GM19455 (cell line): ENCODE measurements around the gene AARS2.

Experiments used
- ATAC-seq: cut with Tn5 transposase; IDR thresholded peaks from one replicate; pipeline ENCODE4 v1.9.1; 2021; ENCODE audit not compliant: unreplicated experiment

The AARS2 gene

DNA sequence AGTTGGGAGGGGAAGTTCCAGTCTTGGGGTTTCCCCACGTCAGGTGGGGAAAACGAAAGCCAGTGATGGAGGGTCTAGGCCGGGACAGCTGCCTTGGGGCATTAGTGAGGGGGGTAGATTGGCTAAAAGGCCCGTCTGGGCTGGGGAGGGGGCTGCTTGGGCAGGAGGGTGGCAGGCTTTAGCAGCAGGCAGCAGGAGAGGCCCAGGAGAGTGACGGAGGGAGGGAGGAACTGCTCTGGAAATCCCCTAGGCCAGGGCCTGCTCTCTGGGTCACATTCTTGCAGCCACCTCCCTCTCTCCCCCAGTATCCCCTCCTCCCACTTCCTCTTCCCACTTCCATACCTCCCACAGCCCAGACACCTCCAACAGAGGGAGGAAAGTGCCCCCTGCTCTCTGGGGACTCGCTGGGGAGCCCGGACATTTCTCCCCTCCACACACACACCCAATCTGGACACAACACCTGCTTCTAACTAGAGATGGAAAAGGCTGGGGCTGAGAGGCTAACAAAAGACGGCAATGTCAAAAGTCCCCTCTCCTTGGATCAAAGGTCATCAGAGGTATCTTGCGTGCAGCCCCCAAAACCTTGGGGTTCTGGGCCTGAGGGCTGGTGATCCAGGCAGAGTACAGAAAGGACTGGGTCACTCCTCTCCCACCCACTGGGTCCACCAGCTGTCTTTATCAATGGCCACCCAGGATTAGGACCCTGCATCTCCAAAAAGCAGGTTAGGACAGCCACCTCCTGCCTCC lies 49.6 kb downstream of the AARS2 start:
- no peak for ATAC-seq

DNA sequence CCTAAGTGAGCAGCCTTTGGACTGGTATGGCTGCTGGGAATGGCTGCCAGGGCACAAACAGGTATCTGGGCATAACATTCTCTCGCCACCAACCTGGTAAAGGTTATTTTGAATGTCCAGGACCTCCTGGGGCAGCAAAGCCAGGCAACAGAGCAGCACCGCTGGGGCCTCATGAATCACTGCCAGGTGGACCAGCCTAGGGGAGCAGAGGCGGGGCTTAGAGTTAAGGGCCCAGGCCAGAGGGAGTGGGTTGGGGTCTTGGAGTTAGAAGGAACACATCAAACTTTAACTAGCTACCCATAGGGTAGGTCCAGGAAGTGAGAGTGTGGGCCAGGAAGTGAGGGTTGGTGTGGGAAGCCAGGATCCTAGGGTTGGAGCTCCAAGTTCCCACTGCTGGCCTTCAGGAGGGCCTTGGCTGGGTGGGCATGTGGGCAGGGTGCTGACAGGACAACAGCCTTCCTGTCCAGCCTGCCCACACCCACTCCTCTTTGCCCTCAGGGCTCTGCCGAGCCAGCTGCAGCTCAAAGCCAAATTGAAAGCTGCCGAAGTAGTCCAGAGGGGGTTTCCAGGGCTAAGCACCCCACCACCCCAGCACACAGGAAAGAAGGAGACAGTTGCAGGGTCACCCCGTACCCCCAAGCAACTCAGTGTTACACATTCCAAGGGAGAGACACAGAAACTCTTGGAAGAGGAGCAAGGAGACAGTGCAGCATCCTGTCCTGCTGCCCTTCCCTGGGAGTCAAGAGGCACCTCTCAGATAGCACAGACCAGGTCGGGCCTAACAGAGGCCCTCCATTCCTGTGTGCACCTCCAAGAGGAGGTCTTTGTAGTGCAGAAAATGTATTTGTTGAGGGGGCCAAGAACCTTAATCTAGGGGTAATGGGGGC lies 50.4 kb downstream of the AARS2 start:
- ATAC-seq = no peak

DNA sequence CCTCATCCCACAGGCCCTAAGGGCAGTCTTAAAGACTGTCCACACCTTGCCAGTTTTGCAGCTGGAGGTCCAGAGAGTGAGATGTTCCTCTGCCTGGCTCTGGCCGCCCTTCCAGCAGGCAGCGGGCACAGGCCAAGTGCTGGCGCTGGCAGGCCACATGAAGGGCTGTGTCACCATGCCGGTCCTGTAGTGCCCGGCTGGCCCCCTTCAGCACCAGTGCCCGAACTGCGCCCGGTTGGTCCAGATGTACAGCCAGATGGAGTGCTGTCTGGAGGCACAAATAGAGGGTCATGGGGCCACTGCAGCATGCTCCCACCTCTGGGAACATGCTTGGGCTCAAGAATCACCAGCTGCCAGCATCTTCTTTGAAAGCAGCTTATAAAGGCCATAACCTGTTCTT lies 51.6 kb downstream of the AARS2 start:
- ATAC-seq = no peak

DNA sequence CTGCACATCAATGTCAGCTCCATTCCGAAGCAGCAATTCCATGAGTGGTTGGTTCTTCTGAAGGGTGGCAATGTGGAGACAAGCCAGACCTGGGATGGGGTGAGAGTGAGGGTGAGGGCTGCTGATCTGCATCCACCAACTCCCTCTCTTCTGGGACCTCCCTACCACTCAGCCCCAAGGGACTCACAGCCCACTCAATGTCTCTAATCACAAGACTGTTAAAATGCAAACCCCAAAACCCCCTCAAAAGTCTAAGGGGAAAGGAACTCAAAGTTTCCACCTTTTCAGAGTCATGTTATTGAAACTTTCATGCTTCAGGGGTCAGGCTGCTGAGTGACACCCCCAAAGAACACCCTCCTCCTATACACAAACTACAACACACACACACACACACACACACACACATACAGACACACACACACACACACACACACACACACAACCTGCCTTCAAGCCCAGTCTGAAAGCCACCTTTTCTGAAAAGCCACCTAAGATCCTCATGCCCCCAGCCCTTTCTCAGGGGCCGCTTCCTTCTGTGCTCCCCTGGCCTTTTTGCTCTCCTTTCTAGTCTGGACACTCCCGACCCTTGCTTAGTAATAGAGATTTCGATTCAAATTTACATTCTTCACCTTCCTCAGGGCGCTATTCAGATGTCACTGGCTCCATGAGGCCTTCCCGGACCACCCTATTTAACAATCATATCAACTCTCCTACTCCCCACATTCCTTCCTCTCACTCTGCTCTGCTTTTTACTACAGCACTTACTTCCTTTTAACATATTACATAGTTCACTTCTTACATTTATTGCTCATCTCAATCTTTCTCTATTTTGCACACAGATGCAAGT lies 52.5 kb downstream of the AARS2 start:
- ATAC-seq = no peak

DNA sequence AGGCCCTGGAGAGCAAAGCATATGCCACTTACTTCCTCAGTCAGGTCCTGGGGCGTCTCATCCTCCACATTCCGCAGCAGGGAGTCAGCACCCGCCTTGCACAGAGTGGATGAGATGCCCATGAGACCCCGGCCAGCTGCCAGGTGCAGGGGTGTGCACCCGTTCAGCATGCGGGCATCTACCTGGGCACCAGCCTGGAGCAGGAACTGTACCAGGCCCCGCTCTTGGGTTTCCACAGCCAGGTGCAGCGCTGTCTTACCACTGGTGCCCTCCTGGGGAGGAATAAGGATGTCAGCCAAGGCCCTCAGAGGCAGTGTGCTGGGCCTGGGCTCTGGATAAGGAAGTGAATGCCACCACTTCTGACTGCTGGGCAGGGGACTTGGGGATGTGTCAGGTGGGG lies 53.1 kb downstream of the AARS2 start:
- ATAC-seq = no peak

DNA sequence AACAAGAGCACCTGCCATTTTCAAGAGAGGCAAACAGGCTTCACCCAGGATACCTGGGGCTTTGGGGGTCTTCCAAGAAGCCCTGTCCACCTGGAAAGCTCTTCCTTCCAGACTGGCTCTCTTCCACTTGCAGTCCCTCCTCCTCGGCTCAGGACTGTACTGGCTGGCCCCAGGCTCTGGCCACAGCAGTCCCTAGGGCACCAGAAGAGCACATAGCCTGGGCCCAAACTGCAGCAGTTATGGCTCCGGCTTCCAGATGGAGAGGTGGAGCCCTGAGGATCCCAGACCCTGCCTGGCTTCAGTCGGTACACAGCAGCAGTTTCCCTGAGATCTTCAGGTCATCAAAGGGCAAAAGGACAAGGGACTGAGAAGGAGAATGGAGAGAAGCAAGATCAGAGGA lies 54.2 kb downstream of the AARS2 start:
- no peak for ATAC-seq

DNA sequence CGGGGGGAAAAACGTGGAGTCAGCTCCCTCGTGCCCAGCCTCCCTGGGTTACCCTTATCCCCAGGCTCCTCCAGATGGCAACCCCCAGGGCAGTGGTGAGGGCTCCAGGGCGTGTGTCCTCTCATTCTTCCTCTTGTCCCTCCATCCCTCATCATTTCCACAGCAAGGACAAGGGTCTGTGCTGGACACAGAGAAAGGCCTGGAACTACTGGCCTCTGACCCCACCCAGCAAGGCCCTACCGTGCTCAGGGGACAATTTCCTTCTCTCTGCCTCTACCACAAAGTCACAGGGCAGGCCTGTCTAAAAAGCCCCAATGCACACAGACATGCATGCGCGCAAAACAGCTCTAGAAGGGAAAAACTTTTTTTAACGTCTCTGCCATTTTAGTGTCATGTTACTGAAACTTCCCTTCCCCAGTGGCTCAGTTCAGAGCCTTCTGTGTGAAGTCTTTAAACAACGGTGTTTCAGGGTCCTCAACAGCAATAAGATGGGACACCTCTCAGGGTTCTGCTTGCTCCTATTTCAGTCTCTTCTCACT lies 54.8 kb downstream of the AARS2 start:
- ATAC-seq = no peak

DNA sequence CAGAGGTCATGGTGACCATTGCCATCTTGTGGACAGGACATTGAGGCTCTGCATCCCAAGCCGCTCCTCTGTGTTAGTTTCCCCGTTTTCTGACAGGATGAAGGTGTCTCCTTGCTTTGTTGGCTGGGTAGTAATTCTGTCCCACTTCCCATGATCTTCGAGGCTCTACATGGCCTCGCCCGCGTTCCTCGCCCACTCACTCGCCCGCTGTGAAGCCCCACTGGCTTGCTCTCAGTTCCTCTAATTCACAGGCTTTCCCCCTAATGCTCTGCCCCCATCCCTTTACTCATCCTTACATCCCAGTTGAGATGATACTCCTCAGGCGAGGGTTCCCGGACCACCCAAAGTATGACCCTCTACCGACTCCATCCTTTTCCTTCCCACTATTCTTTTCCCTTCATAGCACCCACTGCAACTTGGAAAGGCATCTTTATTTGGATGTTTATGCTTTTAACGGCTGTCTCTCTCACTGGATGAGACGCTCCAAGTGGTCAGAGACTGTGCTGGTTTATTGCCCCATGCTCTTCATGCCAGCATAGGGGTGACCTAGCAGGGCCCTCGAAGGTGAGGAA lies 55.3 kb downstream of the AARS2 start:
- peak; percentile 9 for ATAC-seq

DNA sequence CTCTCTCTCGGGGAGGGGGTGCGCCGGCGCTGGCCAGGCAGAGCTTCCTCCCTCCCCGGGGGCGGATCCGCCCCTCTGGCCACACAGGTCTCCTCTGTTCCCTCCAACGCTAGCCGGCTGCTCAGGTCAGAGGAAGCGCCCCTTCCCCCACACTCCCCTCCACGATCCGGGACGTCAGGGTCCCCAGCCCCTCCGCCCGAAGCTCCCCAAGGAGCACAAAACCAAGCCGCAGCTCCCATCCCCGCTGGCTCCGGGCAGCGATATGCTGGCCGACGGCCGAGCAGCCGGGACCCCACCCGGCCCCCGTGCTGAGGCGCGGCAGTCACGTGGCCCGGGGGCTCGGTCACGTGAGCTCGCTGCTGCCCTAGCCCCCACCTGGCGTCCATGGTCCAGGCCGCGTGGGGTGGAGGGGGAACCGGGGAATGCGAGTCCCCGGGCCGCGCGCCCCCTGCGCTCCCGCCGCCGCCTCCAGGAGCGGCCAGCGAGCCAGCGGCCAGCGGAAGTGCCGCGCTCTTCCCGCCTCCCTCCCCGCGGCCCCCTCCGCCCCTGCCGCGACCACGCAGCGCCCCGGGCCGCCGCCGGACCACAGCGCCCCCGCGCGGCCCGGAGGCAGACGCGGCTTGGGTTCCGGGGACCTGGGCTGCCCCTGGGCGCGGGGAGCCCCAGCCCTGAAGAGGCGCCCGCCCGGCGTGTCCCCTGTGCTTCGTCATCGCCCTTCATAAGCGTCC lies 56.0 kb downstream of the AARS2 start, which contains the start of gene SLC35B2:
Gene SLC35B2, minus strand, starts transcription at position 504 of the 728 bp plus-strand sequence. Its CDS starts 118 bp downstream, at position 386.
- ATAC-seq = peak; percentile 57

DNA sequence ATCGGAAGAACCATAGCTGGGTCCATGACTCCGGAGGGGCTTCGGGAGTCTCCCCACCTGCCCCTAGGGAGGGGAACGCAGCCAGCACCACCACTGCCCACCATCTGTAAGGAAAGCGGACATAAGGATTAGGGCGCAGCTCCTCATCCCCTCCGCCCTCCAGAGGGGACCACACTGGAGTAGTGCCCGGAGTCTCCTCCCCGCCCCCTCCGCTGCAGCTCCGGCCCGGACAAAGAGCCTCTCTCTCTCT lies 56.4 kb downstream of the AARS2 start:
- ATAC-seq = peak; percentile 21

DNA sequence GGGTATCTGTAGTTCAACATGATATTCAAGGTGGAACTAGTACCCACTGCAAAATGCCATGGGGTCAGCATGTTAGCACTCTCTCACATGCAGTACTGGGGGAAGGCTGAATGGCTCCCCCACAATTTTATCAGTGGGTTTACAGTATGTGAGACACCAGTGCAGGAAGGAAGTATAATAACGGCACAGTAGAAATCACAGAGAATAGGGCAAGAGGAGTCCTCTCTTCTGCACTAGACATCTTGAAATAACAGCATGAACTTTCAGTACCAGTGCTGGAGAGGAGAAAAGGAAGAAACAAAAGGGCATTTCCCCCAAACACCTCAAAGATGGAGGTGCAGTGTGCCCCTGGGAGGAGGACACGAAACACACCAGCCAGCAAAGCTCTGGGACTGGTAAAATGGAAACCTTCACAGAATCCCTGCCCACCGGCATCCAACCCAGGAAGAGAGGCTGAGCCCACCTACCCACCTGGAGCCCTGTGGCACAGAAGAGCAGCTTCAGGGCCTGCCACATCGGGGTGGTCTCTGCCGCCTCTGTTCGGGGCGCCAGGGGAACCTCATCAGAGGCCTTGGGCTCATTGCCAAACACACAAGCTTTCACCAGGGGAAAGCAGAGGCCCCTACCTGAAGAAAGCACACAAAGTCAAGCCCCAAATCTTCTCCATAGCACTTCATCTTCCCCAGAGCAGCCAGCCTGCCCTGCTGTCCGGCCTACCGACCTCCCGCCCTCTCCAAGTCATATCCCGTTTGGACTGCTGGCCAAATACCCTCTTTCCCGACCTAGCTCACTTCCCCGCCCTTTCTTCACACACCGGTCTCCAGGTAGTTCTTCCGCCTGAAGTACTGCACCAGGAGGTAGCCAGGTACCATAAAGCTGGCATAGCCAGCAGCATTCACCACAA lies 57.0 kb downstream of the AARS2 start:
- ATAC-seq = no peak

DNA sequence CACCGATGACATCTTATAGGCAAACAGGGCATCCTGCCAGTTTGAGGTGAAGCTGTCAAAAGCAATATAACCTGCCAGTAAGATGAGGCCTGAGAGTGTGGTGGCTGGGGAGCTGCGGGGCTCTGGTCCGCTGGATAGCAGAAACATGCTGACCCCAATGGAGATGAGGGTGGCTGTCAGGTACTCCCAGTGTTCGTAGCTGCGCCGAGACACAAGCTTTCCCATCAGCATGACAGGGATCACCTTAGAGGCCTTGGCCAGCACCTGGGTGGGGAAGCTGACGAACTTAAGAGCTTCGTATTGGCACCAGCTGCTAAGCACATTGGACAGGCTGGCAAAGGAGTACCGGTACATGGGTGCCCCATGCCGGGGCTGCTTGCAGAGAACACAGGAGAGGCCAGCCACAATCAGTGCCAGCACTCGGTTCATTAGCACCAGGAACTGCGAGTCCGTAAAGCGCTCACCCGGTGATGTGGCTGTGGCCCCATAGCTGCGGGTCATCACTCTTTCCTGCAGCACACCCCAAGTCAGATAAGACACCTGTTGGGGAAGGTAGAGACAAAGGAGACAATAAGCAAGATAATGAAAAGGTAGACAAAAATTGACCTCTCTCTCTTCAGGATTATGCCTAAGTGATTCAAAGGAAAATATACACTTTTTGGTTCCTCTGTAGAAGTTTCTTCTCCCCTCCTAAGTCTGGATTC lies 57.9 kb downstream of the AARS2 start:
- ATAC-seq = no peak

DNA sequence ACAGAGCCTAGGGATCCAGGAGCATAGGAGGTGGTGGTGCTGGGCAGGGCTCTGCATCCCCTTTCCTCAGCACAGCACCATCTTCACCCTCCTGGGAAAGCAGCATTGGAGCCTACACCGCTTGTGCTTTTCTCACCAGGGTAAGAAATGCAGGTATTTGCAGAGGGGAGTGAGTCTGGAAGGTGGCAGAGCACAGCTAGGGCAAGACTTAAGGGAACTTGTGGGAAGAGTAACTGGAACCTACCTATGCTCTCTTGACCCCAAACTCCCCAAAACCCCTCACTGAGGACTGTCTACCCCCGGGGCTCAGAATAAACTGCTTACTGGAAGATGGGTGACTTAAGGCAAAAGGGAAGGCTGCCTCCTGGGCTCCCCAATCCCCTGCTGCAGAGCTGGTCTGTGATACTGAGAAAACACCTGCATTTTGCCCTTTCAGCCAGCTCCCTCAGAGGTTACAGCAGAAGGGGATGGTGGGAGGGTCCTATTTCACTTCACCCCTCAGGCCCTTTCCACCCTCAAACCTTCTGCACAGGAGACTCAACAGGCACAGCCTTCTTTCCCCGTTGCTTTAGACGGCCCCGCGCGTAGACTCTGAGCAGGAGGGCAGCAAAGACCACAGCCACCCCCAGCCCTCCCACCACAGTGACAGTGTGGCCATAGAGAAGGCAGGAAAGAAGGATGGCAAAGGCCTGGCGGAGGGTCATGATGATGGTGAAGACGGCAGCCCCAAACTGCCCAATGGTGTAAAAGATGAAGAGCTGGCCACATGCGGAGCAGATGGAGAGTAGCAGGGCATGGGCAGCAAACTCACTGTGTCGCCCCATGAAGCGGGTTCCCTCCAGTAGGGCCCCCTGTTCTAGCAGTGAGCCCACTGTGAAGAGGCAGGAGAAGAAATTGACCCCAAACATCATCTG lies 58.7 kb downstream of the AARS2 start:
- ATAC-seq = no peak

DNA sequence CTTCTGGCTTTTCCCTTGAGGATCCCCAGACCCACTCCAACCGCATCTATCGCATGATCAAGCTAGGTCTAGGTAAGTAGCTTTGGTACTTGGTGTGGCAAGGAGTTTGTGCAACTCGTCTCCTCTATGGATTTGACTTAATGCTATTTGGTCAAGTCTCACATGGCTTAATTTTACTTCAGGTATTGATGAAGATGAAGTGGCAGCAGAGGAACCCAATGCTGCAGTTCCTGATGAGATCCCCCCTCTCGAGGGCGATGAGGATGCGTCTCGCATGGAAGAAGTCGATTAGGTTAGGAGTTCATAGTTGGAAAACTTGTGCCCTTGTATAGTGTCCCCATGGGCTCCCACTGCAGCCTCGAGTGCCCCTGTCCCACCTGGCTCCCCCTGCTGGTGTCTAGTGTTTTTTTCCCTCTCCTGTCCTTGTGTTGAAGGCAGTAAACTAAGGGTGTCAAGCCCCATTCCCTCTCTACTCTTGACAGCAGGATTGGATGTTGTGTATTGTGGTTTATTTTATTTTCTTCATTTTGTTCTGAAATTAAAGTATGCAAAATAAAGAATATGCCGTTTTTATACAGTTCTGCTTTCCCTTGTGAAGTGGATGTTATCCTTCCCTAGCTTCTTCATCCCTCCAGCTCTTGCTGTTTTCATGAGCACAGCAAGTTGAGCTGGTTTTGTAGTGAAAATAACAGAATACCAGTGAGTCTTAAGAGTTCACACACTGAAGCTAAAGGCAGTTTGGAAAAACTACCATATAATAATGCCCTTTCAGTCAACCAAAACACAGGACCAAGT lies 59.6 kb downstream of the AARS2 start:
- ATAC-seq = no peak

DNA sequence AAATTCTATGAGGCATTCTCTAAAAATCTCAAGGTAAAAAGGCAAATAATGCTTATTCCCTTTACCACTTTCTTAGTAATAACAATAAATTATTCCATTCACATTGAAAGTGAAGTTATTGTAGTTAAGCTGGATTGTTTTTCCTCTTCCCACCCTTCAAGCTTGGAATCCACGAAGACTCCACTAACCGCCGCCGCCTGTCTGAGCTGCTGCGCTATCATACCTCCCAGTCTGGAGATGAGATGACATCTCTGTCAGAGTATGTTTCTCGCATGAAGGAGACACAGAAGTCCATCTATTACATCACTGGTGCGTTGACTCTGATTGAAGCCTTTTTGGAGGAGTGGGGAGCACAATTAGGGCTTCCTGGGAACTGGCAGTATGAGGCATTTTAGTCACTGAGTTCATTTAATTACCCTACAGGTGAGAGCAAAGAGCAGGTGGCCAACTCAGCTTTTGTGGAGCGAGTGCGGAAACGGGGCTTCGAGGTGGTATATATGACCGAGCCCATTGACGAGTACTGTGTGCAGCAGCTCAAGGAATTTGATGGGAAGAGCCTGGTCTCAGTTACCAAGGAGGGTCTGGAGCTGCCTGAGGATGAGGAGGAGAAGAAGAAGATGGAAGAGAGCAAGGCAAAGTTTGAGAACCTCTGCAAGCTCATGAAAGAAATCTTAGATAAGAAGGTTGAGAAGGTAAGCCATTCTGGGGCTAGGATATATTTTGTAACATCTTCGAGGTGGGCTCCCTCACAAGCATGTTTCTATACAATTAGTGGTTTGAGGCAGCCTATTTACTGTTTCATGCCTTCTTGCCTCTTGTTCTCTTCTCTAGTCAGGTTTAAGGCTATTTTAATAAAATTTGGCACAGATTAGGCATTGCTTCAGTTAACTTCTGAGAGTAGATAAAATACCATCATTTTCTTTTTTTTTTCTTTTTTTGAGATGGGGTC lies 61.3 kb downstream of the AARS2 start:
- no peak for ATAC-seq

DNA sequence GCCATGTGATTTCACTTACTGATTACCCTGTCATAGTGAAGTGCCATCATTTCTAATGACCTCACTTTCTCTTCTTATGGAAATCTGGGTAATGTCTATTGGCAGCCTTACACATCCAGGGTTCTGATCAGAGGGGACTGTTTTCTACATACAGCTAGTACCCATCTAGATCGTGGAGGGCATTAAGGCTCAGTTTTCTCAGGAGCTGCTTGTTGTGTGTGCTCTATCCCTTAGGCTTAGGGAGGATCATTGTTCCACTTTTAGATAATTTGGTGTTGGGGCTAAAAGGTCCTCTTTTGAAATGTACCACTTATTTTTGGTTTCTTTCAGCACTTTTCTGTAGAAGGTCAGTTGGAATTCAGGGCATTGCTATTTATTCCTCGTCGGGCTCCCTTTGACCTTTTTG lies 62.4 kb downstream of the AARS2 start:
- ATAC-seq = no peak
